HepG2 (cell line): ENCODE data around the gene CCL23. TPM values are rescaled to one million over a fixed set of nuclear protein-coding genes. Genes with fewer than 3 reads are reported as not detected.

Experiments used
- MATR3 ChIP-seq: sonication (generic); formaldehyde crosslinking; IDR thresholded peaks from 2 replicates; pipeline ENCODE4 v1.4.0; 2020; ENCODE audit warnings: missing genetic modification reagents
- POLR2G ChIP-seq: fragments of 200-400 bp; formaldehyde crosslinking; IDR thresholded peaks from 2 replicates; pipeline ENCODE4 v1.6.1; 2018; ENCODE audit warnings: mild to moderate bottlenecking, low read depth, low read length, moderate library complexity
- SMARCC2 ChIP-seq: fragments of 450-650 bp; IDR thresholded peaks from 2 replicates; pipeline ENCODE4 v1.6.1; 2017; ENCODE audit warnings: antibody characterized with exemption, mild to moderate bottlenecking
- ZBTB1 ChIP-seq: sonication (generic); formaldehyde crosslinking; IDR thresholded peaks from 2 replicates; pipeline ENCODE4 v1.4.0; 2020; ENCODE audit warnings: missing genetic modification reagents, borderline replicate concordance
- ZFP36L2 ChIP-seq: sonication (generic); formaldehyde crosslinking; IDR thresholded peaks from 2 replicates; pipeline ENCODE4 v1.4.0; 2020; ENCODE audit warnings: missing genetic modification reagents
- ZNF205 ChIP-seq: IDR thresholded peaks from 2 replicates; pipeline ENCODE4 v1.6.1; 2018; ENCODE audit warnings: missing biosample characterization, missing genetic modification reagents
- ZNF282 ChIP-seq: fragments of 450-650 bp; IDR thresholded peaks from 2 replicates; pipeline ENCODE4 v1.6.1; 2018; ENCODE audit not compliant: partially characterized antibody
- ZNF292 ChIP-seq: sonication (generic); formaldehyde crosslinking; IDR thresholded peaks from 2 replicates; pipeline ENCODE4 v1.8.1; 2022; ENCODE audit warnings: mild to moderate bottlenecking, low read depth, missing genetic modification reagents, borderline replicate concordance
- ZNF660 ChIP-seq: sonication (generic); formaldehyde crosslinking; IDR thresholded peaks from 2 replicates; pipeline ENCODE4 v1.5.1; 2020; ENCODE audit warnings: mild to moderate bottlenecking, low read depth, missing genetic modification reagents, borderline replicate concordance
- ZNF674 ChIP-seq: sonication (generic); formaldehyde crosslinking; IDR thresholded peaks from 2 replicates; pipeline ENCODE4 v1.5.0; 2020; ENCODE audit warnings: low read depth, mild to moderate bottlenecking, missing genetic modification reagents
- polyA plus RNA-seq, 8 experiments: library from polyadenylated mRNA; depleted of rRNA in 3 of 8; stranded (reverse) in 7 of 8; unstranded in 1 of 8; fragments of >200 nt; fragmentation: Illumina TruSeq in 4 of 8; extraction: Trizol in 4 of 8; gene quantifications; 2 replicates each; pipeline versions ENCODE4 v1.2.1 to v1.2.3, GENCODE V29; 2011 to 2016; ENCODE audit warnings: low read depth in 4 of 8, missing spikeins in 1 of 8, mixed read lengths in 1 of 8; ENCODE audit not compliant: insufficient read depth in 1 of 8
- total RNA-seq, 5 experiments: library from RNA; depleted of rRNA; stranded (reverse); fragments of >200 nt; fragmentation: Illumina TruSeq; extraction: Trizol; gene quantifications; 2 replicates each; pipeline ENCODE4 v1.2.3, GENCODE V29; 2016; ENCODE audit warnings: low read depth in 1 of 5
- TF ChIP-seq, protein P1 (sequence below): sonication (generic); formaldehyde crosslinking; IDR thresholded peaks from 2 replicates; pipeline ENCODE4 v1.4.0; 2020; ENCODE audit warnings: low read depth, missing genetic modification reagents
- TF ChIP-seq, protein P2 (sequence below): sonication (generic); formaldehyde crosslinking; IDR thresholded peaks from 2 replicates; pipeline ENCODE4 v1.5.1; 2020; ENCODE audit warnings: missing genetic modification reagents, mild to moderate bottlenecking, borderline replicate concordance
- TF ChIP-seq, protein P3 (sequence below): sonication (generic); formaldehyde crosslinking; IDR thresholded peaks from 2 replicates; pipeline ENCODE4 v1.4.0; 2020; ENCODE audit warnings: missing genetic modification reagents; ENCODE audit errors: not compliant biosample characterization
- TF ChIP-seq, protein P4 (sequence below): sonication (generic); formaldehyde crosslinking; IDR thresholded peaks from 2 replicates; pipeline ENCODE4 v1.5.0; 2020; ENCODE audit warnings: mild to moderate bottlenecking, missing genetic modification reagents
- TF ChIP-seq, protein P5 (sequence below): sonication (generic); formaldehyde crosslinking; IDR thresholded peaks from 2 replicates; pipeline ENCODE4 v1.5.1; 2020; ENCODE audit warnings: mild to moderate bottlenecking, missing genetic modification reagents, moderate library complexity

The CCL23 gene
- total and polyA plus RNA-seq, 2 of the 13 experiments (the other 11 are each of a cell fraction or from before 2014, with no cell fraction given), result not detected

DNA sequence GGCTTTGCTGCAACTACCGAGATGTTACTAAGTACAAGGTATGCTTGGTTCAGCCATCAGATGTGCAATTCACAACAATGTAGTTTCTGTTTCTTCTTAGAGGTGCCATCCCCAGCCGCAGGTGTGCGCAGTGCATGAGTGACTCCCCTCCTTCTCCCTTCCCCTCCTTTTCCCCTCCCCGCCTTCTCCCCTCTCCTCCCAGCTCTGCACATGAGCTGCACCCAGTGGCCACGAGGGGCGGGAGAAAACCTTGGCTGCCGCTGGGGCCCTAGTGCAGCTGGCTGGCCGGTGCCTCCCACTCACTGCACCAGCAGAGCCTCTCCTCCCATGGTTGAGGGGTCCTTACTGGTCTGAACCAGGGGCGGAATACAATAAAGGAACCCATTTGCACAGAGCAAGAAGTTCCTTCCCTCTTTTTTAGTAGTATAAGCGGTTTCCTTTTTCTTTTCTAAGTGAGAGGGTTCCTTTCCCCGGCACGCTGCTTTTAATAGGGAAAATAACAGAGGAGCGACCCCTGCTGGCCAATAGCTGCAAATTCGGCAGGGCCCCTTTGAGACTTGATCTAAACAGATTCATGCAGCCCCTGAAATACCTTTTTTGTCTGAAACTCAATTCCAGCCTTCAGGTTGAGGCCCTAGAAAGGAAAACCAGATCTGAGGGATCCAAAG is 8.6 kb downstream of the CCL23 start (continued):
- TF ChIP-seq, protein P1, sequence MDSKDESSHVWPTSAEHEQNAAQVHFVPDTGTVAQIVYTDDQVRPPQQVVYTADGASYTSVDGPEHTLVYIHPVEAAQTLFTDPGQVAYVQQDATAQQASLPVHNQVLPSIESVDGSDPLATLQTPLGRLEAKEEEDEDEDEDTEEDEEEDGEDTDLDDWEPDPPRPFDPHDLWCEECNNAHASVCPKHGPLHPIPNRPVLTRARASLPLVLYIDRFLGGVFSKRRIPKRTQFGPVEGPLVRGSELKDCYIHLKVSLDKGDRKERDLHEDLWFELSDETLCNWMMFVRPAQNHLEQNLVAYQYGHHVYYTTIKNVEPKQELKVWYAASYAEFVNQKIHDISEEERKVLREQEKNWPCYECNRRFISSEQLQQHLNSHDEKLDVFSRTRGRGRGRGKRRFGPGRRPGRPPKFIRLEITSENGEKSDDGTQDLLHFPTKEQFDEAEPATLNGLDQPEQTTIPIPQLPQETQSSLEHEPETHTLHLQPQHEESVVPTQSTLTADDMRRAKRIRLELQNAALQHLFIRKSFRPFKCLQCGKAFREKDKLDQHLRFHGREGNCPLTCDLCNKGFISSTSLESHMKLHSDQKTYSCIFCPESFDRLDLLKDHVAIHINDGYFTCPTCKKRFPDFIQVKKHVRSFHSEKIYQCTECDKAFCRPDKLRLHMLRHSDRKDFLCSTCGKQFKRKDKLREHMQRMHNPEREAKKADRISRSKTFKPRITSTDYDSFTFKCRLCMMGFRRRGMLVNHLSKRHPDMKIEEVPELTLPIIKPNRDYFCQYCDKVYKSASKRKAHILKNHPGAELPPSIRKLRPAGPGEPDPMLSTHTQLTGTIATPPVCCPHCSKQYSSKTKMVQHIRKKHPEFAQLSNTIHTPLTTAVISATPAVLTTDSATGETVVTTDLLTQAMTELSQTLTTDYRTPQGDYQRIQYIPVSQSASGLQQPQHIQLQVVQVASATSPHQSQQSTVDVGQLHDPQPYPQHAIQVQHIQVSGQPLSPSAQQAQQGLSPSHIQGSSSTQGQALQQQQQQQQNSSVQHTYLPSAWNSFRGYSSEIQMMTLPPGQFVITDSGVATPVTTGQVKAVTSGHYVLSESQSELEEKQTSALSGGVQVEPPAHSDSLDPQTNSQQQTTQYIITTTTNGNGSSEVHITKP (CRISPR knock-in tag), result no peak
- TF ChIP-seq ZNF660 (CRISPR knock-in tag) (no peak), ZNF292 (CRISPR knock-in tag) (no peak), ZBTB1 (CRISPR knock-in tag) (no peak), ZNF674 (CRISPR knock-in tag) (no peak), ZFP36L2 (CRISPR knock-in tag) (no peak), MATR3 (no peak), POLR2G (no peak), ZNF282 (no peak), ZNF205 (CRISPR knock-in tag) (no peak), SMARCC2 (no peak)
- TF ChIP-seq, protein P2, sequence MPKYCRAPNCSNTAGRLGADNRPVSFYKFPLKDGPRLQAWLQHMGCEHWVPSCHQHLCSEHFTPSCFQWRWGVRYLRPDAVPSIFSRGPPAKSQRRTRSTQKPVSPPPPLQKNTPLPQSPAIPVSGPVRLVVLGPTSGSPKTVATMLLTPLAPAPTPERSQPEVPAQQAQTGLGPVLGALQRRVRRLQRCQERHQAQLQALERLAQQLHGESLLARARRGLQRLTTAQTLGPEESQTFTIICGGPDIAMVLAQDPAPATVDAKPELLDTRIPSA (CRISPR knock-in tag), result no peak
- TF ChIP-seq, protein P3, sequence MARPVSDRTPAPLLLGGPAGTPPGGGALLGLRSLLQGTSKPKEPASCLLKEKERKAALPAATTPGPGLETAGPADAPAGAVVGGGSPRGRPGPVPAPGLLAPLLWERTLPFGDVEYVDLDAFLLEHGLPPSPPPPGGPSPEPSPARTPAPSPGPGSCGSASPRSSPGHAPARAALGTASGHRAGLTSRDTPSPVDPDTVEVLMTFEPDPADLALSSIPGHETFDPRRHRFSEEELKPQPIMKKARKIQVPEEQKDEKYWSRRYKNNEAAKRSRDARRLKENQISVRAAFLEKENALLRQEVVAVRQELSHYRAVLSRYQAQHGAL (CRISPR knock-in tag), result no peak
- TF ChIP-seq, protein P4, sequence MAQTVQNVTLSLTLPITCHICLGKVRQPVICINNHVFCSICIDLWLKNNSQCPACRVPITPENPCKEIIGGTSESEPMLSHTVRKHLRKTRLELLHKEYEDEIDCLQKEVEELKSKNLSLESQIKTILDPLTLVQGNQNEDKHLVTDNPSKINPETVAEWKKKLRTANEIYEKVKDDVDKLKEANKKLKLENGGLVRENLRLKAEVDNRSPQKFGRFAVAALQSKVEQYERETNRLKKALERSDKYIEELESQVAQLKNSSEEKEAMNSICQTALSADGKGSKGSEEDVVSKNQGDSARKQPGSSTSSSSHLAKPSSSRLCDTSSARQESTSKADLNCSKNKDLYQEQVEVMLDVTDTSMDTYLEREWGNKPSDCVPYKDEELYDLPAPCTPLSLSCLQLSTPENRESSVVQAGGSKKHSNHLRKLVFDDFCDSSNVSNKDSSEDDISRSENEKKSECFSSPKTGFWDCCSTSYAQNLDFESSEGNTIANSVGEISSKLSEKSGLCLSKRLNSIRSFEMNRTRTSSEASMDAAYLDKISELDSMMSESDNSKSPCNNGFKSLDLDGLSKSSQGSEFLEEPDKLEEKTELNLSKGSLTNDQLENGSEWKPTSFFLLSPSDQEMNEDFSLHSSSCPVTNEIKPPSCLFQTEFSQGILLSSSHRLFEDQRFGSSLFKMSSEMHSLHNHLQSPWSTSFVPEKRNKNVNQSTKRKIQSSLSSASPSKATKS (CRISPR knock-in tag), result no peak
- TF ChIP-seq, protein P5, sequence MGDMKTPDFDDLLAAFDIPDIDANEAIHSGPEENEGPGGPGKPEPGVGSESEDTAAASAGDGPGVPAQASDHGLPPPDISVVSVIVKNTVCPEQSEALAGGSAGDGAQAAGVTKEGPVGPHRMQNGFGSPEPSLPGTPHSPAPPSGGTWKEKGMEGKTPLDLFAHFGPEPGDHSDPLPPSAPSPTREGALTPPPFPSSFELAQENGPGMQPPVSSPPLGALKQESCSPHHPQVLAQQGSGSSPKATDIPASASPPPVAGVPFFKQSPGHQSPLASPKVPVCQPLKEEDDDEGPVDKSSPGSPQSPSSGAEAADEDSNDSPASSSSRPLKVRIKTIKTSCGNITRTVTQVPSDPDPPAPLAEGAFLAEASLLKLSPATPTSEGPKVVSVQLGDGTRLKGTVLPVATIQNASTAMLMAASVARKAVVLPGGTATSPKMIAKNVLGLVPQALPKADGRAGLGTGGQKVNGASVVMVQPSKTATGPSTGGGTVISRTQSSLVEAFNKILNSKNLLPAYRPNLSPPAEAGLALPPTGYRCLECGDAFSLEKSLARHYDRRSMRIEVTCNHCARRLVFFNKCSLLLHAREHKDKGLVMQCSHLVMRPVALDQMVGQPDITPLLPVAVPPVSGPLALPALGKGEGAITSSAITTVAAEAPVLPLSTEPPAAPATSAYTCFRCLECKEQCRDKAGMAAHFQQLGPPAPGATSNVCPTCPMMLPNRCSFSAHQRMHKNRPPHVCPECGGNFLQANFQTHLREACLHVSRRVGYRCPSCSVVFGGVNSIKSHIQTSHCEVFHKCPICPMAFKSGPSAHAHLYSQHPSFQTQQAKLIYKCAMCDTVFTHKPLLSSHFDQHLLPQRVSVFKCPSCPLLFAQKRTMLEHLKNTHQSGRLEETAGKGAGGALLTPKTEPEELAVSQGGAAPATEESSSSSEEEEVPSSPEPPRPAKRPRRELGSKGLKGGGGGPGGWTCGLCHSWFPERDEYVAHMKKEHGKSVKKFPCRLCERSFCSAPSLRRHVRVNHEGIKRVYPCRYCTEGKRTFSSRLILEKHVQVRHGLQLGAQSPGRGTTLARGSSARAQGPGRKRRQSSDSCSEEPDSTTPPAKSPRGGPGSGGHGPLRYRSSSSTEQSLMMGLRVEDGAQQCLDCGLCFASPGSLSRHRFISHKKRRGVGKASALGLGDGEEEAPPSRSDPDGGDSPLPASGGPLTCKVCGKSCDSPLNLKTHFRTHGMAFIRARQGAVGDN (CRISPR knock-in tag), result peak; percentile 84
